Coronary artery (tissue), 2 donors: ENCODE data around the gene SNF8.
A peak's percentile ranks its signal among the peaks of the same experiment; 100 is the strongest.

Experiments used
- DNase-seq: peaks from one replicate; pipeline ENCODE4 v3.0.0-alpha.2; 2017; ENCODE audit warnings: low spot score
- H3K27ac ChIP-seq, 2 donors: fragments of 200-600 bp; sonication (generic); one replicate each; pipeline ENCODE4 v1.5.1; 2016 to 2019
- H3K4me3 ChIP-seq: fragments of 200-600 bp; sonication (generic); 2 replicates; pipeline ENCODE4 v1.5.1; 2016; ENCODE audit warnings: mild to moderate bottlenecking, moderate library complexity
- TF ChIP-seq, protein P1 (sequence below): fragments of 200-600 bp; sonication (generic); IDR thresholded peaks from one replicate; pipeline ENCODE4 v1.5.1; 2019; ENCODE audit warnings: antibody characterized with exemption

Gene SNF8, protein sequence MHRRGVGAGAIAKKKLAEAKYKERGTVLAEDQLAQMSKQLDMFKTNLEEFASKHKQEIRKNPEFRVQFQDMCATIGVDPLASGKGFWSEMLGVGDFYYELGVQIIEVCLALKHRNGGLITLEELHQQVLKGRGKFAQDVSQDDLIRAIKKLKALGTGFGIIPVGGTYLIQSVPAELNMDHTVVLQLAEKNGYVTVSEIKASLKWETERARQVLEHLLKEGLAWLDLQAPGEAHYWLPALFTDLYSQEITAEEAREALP

DNA sequence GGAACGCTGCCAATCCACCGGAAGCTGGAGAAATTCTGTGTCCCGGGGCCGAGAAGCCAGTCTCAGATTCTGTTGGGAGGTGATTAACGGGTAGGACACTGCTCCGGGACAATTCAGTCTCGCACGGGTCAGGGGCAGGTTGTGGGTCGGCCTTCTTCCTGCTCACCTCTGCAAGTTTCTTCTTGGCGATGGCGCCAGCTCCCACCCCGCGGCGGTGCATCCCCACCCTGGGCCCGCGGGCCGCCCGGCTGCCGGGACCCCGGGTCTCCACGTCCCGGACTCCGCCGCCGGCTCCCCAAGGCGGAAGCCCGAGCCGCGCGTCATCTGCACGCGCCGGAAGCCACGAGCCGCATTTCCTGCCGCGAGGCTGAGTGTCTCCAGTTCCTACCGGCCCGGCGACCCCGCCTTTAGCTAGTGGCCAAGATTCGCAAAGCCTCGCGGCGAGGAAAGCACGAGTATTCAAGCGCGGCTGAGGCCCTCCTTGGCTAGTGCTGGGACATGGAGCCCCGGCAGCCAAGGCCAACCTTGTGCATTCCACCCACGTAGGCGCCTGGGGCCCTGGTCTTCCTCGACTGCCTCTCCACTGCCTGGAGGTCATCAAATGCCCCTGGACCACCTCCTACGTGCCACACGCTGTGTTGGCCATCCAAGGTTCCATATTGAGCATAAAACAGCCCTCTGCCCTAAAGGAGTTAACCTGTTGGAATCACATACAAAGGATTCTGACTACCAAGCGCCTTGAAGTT, at the start of gene SNF8:
Gene SNF8 (minus strand): TSS at position 328 of the 746 bp plus-strand sequence. CDS start 108 bp downstream, at position 220.
- peak within 1 kb of the TSS; percentile 92 for H3K4me3 ChIP-seq
- peak; percentile 93 for DNase-seq

DNA sequence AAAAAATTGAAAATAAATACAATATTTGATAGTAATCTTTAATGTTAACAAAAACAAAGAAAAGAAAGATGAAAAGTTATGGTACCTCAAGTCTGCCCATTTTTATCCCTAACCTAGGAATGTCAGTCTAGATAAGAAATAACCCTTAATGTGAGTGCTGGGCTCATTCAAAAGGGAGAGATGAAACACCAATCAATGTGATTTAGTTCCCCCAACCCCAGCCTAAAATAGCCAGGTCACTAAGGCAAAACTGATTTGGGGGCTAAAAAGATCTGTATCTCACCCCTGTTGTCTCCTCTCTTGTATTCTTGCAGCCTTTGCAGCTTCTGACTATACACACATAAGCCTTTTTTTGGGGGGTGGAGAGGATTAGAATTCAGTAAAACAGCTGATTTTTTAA, 49.3 kb upstream of the SNF8 start:
- Histone ChIP-seq H3K27ac (no peak overlapping the region), H3K4me3 (no peak overlapping the region)
- TF ChIP-seq, protein P1, sequence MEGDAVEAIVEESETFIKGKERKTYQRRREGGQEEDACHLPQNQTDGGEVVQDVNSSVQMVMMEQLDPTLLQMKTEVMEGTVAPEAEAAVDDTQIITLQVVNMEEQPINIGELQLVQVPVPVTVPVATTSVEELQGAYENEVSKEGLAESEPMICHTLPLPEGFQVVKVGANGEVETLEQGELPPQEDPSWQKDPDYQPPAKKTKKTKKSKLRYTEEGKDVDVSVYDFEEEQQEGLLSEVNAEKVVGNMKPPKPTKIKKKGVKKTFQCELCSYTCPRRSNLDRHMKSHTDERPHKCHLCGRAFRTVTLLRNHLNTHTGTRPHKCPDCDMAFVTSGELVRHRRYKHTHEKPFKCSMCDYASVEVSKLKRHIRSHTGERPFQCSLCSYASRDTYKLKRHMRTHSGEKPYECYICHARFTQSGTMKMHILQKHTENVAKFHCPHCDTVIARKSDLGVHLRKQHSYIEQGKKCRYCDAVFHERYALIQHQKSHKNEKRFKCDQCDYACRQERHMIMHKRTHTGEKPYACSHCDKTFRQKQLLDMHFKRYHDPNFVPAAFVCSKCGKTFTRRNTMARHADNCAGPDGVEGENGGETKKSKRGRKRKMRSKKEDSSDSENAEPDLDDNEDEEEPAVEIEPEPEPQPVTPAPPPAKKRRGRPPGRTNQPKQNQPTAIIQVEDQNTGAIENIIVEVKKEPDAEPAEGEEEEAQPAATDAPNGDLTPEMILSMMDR, result no peak
- no peak for DNase-seq

More for the DNA sequence above, at the start of gene SNF8:
- H3K27ac ChIP-seq, result peak within 1 kb of the TSS; percentile 85 to 93
- TF ChIP-seq, protein P1, result no peak

DNA sequence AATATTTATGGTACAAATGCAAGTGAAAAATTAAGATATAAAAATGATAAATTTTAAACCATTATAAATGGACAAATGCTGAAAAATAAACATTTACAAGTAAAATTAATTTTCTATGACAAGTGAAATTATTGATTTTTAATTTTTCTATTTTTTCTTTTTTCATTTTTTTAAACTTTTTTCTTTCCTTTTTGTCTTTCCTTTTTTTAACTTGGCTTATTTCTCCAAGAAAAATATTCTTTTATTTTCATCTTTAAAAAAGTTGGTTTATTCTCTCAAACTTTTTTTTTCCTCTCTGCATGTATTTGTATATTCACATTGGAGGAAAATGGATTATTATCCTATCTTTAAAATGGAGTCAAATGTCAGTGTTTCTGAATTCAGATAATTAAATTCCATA, 48.7 kb upstream of the SNF8 start:
- TF ChIP-seq, protein P1, result no peak
- DNase-seq, result no peak
- Histone ChIP-seq H3K27ac (no peak overlapping the region), H3K4me3 (no peak overlapping the region)

DNA sequence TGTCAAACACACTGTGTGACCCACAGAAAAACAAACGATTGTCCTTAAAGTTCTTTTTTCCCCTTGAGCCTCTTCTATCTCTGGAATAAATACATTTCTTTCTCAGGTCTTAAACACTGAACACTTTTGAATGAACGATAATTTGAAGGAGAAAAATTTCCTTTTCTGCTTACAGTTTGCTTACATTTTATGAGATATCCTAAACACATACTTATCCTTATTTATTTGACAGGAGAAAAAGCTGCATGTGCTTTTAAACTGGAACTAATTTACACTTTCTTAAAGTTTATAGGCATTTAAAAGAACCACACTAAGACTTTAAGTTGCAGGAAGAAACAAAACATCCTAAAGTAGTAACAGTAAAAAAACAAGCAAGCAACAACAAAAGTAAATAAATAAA, 47.8 kb upstream of the SNF8 start:
- H3K27ac ChIP-seq, result no peak overlapping the region
- H3K4me3 ChIP-seq, result no peak overlapping the region
- TF ChIP-seq, protein P1, result no peak
- no peak for DNase-seq

DNA sequence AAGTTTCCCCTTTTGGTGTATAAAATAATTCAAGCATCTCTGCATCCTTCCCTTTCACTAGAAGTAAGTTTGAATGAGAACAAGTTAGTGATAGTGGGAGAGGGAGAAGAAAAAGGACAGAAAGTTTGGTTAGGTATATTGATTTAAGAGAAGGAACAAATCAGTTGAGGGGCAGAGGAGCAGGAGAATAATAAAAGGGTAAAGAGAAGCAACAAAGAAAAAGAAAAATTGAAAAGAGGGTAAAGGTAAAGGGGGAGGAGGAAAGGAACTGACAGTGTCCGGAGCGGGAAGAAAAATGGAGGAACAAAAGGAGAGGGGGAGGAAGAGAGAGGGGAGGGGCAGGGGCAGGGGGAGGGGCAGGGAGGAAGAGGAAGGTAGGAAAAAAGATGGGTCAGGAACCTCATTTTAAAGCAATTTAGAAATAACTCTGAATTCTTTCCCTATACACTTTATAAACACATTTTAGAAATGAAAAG, 46.3 kb upstream of the SNF8 start:
- peak; percentile 3 for DNase-seq
- H3K27ac ChIP-seq, result no peak overlapping the region
- TF ChIP-seq, protein P1, result no peak
- H3K4me3 ChIP-seq, result no peak overlapping the region

DNA sequence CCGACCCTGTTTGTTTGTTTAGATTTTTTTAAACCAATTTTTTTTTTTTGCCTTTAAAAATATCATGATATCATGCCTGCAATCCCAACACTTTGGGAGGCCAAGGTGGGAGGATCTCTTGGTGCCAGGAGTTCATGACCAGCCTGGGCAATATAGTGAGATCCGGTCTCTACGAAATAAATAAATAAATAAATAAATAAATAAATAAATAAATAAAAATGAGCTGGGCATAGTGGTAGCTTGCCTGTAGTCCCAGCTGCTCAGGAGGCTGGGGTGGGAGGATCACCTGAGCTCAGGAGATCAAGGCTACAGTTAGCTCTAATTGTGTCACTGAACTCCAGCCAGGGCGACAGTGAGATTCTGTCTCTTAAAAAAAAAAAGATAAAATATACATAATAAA, 44.5 kb upstream of the SNF8 start:
- Histone ChIP-seq H3K4me3 (no peak overlapping the region), H3K27ac (no peak overlapping the region)
- TF ChIP-seq, protein P1, result no peak
- no peak for DNase-seq
